CD4-positive, alpha-beta T cell treated with Interleukin-17A for 1 hour (primary cell): ENCODE data around the gene ERI3.

ENCODE experiments used
- DNase-seq: peaks from one replicate; pipeline ENCODE4 v3.0.0-alpha.2; 2020

The ERI3 gene

DNA sequence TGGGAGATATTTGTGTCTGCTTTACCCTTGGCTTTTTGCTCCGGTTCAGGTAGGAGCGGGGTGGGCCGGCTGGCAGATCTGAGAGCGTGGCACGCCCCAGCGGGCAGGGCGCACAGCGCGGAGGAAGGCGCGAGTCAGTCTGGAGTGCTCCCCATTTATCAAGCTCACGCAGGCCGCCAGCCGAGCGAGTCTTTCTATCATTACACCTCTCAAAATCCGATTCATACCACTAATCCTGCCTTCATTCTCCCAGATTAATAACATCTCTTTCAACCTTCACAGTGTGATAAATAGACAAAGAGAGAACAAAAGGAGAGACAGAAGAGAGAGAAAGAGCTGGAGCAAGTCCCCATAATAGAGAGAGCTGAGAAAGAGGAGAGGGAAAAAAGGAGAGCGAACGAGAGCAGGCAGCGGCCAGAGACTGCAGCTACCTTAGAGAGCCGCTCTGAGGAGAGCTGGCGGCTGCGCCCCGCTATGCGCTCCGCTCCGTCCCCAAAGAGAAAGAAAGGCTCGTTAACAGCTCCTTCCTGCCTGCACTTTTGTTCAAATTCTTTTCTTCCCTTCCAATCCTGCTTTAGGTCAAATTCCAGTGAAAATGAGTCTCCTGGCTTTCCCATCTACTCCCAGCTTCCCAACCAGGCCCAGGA is 93.8 kb downstream of the ERI3 start:
- no peak for DNase-seq

GRCh38 chr1:44260792-44261170 is 94.3 kb downstream of the ERI3 start:
- no peak for DNase-seq

GRCh38 chr1:44259090-44259489 is 96.0 kb downstream of the ERI3 start:
- DNase-seq: no peak

DNA sequence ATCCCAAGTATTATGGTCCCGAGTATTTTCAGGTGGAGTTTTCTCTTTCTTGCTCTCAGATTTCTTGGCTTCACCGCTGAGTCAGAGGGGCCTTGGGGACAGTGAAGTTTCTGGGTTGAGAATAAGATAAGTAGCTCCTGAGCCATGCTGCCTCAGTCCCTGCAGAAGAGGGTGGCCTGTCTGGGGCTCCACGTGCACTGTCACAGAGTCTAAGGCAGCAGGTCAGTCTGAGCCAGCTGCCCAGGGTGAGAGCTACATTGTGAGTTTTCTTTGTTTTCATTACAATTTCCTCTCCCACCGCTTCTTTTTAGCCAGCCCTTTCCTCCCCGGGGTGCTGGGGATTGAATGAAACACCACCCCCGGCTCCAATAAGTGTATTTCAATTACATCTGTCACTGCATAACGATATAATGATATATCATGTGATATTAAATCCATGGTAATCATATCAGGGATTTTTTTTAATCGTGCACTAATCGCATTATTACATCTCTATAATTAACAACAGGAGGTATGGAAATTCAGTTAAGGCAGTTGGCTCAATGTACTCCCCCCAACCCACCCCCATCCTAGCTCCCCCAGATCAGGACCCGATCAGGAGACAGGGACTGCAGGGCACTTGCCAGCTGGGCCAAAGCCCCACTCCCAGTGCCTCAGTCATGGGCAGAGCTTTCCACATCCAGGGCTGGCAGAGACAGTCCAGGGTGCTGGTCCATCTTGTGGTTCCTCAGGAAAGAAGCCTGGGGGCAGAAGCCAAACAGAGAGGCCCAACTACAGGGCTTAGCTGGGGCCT is 98.1 kb downstream of the ERI3 start:
- DNase-seq: no peak

DNA sequence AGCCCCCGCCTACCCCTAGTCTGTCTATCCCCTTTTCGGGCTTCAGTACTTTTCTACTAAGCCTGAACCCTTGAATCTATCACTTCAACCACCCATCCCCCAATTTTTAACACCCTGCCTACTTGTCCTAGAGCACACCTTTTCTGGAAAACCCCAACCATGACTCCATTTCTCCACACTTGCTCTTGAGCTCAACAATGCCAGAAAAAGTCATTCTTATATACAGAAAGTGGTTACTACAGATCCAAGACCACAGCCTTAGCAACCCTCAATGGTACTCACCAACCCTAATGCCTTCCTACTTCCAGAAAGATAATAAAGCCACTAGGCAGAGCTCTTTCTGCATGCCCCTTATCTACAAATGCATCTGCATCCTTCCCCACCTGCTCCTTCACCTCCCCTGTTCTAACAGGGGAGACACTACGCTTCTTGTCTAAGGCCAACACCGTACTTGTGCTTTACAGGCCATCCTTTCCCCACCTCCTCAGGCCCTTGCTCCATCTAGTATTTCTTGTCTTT is 100.6 kb downstream of the ERI3 start:
- no peak for DNase-seq

DNA sequence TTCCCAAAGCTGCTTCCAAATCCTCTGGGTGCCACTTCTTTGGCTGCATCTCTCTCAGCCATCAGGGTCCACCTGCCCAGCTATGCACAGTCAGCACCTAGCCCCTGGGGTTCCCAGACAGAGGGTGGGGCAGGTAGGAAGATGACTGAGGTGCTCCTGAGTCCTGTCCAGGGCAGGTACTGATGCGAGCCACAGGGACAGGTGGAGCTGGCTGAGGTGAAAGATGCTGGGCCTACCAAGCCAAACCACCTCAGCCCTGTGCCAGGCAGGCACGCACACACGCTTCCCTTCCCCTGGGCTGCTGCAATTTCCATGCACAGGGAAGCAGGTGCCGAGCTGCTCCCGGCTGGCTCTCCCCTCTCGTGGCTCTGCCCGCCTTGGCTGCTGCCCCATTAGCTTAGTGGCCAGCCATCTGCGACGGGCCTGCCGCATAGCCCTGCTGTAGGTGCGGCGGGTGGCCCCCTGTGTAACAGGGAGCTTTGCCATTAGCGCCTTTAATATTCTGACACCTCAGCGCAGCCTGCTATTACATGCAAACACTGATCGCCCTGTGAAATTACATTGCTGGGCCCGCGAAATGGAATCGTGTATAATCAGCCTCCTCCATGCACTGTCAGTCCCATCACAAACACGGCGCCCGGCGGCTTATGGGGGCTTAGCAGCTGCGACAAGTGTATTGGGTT is 102.9 kb downstream of the ERI3 start:
- DNase-seq: no peak

DNA sequence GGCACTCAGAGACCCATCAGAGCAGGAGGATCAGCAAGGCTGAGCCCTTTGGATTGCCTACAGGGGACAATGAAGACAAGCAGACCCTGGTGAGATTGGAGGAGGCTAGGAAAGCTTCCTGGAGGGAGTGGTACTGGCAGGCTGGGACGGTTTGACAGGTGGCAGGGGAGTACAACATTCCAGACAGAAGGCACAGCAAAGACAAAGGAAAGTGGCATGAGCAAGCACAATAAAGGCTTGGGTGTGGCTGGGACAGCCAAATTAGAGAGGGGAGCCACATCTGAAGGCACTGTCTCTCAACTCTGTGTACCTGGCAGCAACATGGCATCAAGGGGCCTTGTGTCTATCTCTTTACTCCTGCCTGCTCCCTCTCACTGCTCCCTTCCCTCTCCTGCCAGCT is 103.6 kb downstream of the ERI3 start:
- no peak for DNase-seq

- DNase-seq: no peak
Observed at GRCh38 chr1:44250068-44250781, 104.8 kb downstream of the ERI3 start.

- no peak for DNase-seq
Observed at GRCh38 chr1:44249543-44249942, 105.5 kb downstream of the ERI3 start.

DNA sequence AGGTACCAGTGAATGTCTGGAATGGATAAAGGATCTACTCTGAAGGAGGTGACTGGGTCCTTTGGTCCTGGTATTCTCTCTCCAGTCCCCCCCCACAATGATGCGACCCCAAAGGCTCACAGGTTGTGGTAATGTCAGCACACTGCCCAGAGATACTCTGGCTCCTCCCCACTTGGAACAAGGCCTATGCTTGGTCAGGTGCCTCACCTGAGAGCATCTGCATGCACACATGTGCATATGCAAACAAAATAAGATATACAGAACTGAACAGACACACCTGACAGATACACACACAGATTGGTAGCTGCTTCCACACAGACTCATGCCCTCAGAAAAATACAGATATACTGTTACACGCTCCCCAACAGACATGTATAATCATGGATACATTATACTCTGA is 108.3 kb downstream of the ERI3 start:
- DNase-seq: no peak

DNA sequence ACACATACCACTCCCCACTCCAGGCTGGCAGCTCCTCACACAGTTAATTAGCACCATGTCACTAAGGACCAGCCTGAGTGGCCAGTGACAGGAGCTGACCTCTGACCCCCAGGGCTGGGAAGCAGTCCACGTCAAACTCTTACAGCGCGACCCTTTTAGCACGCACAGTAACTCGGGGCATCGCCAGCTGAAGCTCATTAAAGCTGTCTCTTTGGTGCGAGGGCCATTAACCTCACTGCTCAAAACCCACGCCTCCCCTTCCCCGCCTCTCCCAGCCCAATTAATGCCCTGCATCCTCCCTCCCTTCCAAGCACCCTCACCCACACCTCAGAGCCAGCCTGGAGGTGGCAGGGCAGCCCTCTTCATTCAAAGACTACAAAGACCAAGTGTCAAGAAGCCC is 110.1 kb downstream of the ERI3 start:
- DNase-seq: no peak

- DNase-seq: no peak
Observed at GRCh38 chr1:44243782-44244495, 111.1 kb downstream of the ERI3 start.

- DNase-seq: no peak
Observed at GRCh38 chr1:44242746-44243145, 112.3 kb downstream of the ERI3 start.

DNA sequence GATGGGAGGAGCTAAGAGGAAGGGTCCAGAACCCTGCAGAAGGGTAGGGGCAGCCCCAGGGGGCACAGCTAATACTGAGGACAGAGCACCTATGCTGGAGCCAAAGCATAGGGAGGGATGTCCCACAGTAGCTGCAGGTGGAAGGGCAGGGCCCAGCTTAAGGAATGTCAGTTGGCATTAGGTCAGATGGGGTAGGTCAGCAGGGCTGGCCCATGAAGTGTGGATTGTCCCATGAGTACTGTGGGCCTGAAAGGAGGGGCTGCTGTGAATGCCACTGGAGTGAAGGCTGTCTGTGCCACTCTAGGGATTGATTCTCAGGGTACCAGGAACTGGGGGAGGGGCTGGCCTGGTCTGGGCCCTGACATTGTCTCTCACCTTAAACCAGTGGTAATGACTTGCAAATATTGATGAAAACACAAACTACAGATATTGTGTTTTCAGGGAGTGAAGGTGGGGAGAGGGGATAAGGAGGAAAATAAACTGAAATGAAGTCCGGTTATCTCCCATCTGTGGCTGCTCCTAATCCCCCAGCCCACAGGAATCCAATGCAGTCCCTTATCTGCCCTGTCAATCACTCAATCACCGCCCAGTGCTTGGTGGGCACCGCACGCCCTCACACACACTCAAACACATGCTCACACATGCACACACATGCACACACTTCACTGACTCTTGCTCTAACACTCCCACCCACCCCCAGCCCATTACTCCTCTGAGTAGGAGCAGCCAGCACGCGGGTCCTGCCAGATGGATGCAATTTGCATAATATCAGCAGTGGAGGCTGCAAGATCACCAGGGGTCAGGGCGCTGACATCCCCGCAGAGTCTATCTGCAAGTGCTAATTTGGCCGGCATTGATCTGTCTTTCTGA is 114.0 kb downstream of the ERI3 start:
- DNase-seq: no peak

- no peak for DNase-seq
Observed at GRCh38 chr1:44239961-44240371, 115.1 kb downstream of the ERI3 start.

DNA sequence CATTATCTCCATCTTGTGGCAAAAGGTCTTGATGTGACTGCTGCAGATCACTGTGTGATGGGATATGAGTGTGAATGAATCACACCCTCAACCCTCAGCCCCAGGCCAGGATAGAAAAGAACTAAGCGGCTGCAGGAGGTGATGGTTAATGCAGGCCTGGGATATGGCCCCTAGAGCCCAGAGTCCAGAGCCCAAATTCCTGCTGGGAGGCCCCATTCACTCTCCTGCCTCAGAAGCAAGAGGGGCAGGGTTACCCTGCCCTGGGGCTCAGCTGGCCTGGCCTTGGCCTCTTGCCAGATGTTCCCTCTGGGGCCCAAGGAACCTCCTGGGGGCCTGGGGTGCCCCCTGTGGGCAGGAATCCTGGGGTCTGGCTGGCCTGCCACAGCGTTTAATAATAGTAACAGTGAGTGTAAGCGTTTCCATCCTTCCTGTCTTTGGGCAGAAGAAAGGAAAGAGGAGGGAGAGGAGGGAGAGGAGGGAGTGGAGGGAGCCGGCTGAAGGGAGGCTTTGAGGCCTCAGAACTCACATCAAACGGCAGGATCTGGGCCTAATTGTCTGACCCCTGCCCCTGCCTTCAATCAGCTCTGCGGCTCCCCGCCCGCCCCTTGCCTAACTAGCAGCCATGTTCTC is 115.6 kb downstream of the ERI3 start:
- DNase-seq: no peak

- DNase-seq: no peak
Observed at GRCh38 chr1:44238660-44239059, 116.4 kb downstream of the ERI3 start.

- DNase-seq: peak; percentile 14
Observed at GRCh38 chr1:44237721-44238457, 117.2 kb downstream of the ERI3 start.

- no peak for DNase-seq
Observed at GRCh38 chr1:44236490-44237272, 118.4 kb downstream of the ERI3 start.
